GM23248 (cell line): ENCODE results near the gene PLPPR1. TPM values are rescaled to one million over a fixed set of nuclear protein-coding genes. Genes with fewer than 3 reads are reported as not detected.
A peak's percentile ranks its signal among the peaks of the same experiment; 100 is the strongest.

Experiments
- DNase-seq: peaks from one replicate; pipeline ENCODE4 v3.0.0-alpha.2; 2015
- H2AFZ ChIP-seq: fragments of 200-600 bp; sonication (generic); 2 replicates; pipeline ENCODE4 v1.6.1; 2016; ENCODE audit warnings: antibody characterized with exemption
- H3F3A ChIP-seq: fragments of 200-600 bp; sonication (generic); 2 replicates; pipeline ENCODE4 v1.6.1; 2016; ENCODE audit warnings: mild to moderate bottlenecking, antibody characterized with exemption, mixed run types; ENCODE audit not compliant: insufficient read depth
- H3K27ac ChIP-seq: fragments of 200-600 bp; sonication (generic); 2 replicates; pipeline ENCODE4 v1.5.1; 2016; ENCODE audit warnings: mild to moderate bottlenecking
- H3K27me3 ChIP-seq: fragments of 200-600 bp; sonication (generic); replicated peaks from 2 replicates; pipeline ENCODE4 v1.6.1; 2016; ENCODE audit warnings: mild to moderate bottlenecking; ENCODE audit not compliant: insufficient read depth
- H3K36me3 ChIP-seq: fragments of 200-600 bp; sonication (generic); 2 replicates; pipeline ENCODE4 v1.6.1; 2016; ENCODE audit warnings: low read depth, mild to moderate bottlenecking
- H3K4me1 ChIP-seq: fragments of 200-600 bp; sonication (generic); 2 replicates; pipeline ENCODE4 v1.6.1; 2016; ENCODE audit warnings: mild to moderate bottlenecking; ENCODE audit not compliant: insufficient read depth
- H3K4me2 ChIP-seq: fragments of 200-600 bp; sonication (generic); one replicate; pipeline ENCODE4 v1.6.1; 2016; ENCODE audit warnings: mild to moderate bottlenecking; ENCODE audit not compliant: unreplicated experiment
- H3K4me3 ChIP-seq: fragments of 200-600 bp; sonication (generic); 2 replicates; pipeline ENCODE4 v1.5.1; 2016; ENCODE audit warnings: mild to moderate bottlenecking
- H3K79me2 ChIP-seq: fragments of 200-600 bp; sonication (generic); 2 replicates; pipeline ENCODE4 v1.6.1; 2016; ENCODE audit warnings: mild to moderate bottlenecking; ENCODE audit not compliant: insufficient read depth
- H3K9ac ChIP-seq: fragments of 200-600 bp; sonication (generic); 2 replicates; pipeline ENCODE4 v1.6.1; 2016; ENCODE audit warnings: mild to moderate bottlenecking
- H3K9me2 ChIP-seq: fragments of 200-600 bp; sonication (generic); 2 replicates; pipeline ENCODE4 v1.6.1; 2016; ENCODE audit warnings: mixed run types, mild to moderate bottlenecking, moderate library complexity; ENCODE audit not compliant: insufficient read depth
- H3K9me3 ChIP-seq: fragments of 200-600 bp; sonication (generic); one replicate; pipeline ENCODE4 v1.6.1; 2017; ENCODE audit warnings: low read depth
- H4K20me1 ChIP-seq: fragments of 200-600 bp; sonication (generic); 2 replicates; pipeline ENCODE4 v1.6.0; 2016; ENCODE audit not compliant: insufficient read depth
- EZH2 ChIP-seq: fragments of 200-600 bp; sonication (generic); IDR thresholded peaks from 2 replicates; pipeline ENCODE4 v1.6.1; 2018; ENCODE audit warnings: antibody characterized with exemption, mild to moderate bottlenecking; ENCODE audit not compliant: insufficient read depth, poor library complexity, severe bottlenecking
- EZH2phosphoT487 ChIP-seq: fragments of 200-600 bp; sonication (generic); IDR thresholded peaks from 2 replicates; pipeline ENCODE4 v1.6.1; 2018; ENCODE audit warnings: antibody characterized with exemption, moderate library complexity, mild to moderate bottlenecking, low read depth; ENCODE audit not compliant: insufficient read depth
- WGBS, 2 experiments: methylation state at CpG; one replicate each; pipeline ENCODE4 v1.1.6; 2015 to 2017; ENCODE audit warnings: low lambda C conversion rate in 2 of 2, low coverage in 1 of 2; ENCODE audit errors: missing lambda C conversion rate in 2 of 2; 5-methylcytosine and 5-hydroxymethylcytosine counted together
- in situ Hi-C: fragments of 300-500 bp; cut with MboI; formaldehyde crosslinking; loops from 2 replicates; pipeline ENCODE4 v1.15.0; 2020
- polyA plus RNA-seq: library from polyadenylated mRNA; unstranded; fragments of >200 nt; fragmentation: Nextera tagmentation; extraction: Ambion mirVana; gene quantifications from 2 replicates; pipeline ENCODE4 v1.2.1, GENCODE V29; 2016
- total RNA-seq: library from RNA; depleted of rRNA; stranded (reverse); fragments of >200 nt; shearing (Covaris generic); gene quantifications from 2 replicates; pipeline ENCODE4 v1.2.3, GENCODE V29; 2014

Gene PLPPR1
- total and polyA plus RNA-seq, 2 experiments from 2014 or later, result not detected

DNA sequence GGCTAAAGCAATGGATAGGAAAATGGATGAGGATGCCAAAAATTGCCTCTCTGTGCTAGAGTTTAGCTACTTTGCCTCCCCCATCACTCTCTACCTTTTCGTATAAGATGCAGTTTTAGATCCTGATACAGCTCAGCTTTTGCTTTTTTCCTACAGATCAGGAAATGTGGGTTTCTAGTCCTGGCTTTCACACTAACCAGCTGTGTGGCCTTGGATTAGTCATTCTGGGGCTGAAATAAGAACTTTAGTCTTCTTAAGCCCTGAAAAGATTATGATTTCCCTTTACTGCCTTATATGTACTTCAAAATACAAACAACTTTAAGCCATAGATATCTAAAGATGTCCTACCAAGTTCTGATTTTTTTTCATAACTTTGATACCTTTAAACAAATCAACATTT is 239.9 kb downstream of the PLPPR1 start:
- Histone ChIP-seq H3K27me3 (no peaks in the 10 kb centered on the region; the same call in 1 of the 2 replicates), H3K4me1 (no peaks in the 10 kb centered on the region), H2AFZ (no peak overlapping the region), H3K36me3 (no peaks in the 10 kb centered on the region), H4K20me1 (no peaks in the 10 kb centered on the region), H3K27ac (no peak overlapping the region), H3K9ac (no peak overlapping the region), H3K9me3 (no peaks in the 10 kb centered on the region), H3K9me2 (no peaks in the 10 kb centered on the region), H3K79me2 (no peaks in the 10 kb centered on the region), H3K4me2 (no peak overlapping the region), H3F3A (no peaks in the 10 kb centered on the region), H3K4me3 (no peak overlapping the region)
- 0 to 14% methylated on average over 1 of the region's 1 CpG for WGBS, 2 experiments
- no peak for DNase-seq
- TF ChIP-seq EZH2phosphoT487 (no peak), EZH2 (no peak)
- in situ Hi-C loops, result no loop called here

DNA sequence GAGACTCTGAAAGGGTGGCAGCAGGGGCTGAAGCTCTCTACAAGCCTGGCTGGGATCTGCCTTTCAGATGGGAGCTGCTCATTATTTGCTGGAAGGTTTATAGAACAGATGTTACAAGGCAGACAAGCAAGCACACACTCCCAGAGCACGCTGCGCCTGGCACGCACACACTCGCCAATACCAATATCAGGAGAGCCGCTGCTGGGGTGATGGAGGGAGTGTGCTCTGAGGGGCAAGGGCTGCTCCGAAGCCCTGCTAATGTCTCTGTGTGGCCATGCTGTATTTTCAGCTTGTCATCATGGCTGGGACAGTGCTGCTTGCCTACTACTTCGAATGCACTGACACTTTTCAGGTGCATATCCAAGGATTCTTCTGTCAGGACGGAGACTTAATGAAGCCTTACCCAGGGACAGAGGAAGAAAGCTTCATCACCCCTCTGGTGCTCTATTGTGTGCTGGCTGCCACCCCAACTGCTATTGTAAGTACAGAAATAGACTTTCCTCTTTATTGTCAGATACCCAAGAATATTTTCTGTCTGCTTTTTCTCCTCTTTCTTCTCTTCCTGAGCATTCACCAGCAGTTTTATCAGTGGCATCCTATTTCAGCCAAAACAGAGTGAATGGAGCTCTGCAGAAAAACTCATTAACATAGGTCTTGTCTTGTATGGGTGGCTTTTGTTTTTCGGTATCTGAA is 241.2 kb downstream of the PLPPR1 start:
- no peaks in the 10 kb centered on the region for H3K9me3 ChIP-seq
- no peaks in the 10 kb centered on the region for H3K36me3 ChIP-seq
- H3K79me2 ChIP-seq, result no peaks in the 10 kb centered on the region
- H3K9ac ChIP-seq, result no peak overlapping the region
- no peak overlapping the region for H3K4me2 ChIP-seq
- H3F3A ChIP-seq, result no peaks in the 10 kb centered on the region
- H3K9me2 ChIP-seq, result no peaks in the 10 kb centered on the region
- in situ Hi-C loops, result no loop called here
- no peaks in the 10 kb centered on the region; the same call in 1 of the 2 replicates for H3K27me3 ChIP-seq
- H4K20me1 ChIP-seq, result no peaks in the 10 kb centered on the region
- WGBS, 2 experiments, result 9 to 12% methylated on average over 9 of the region's 9 CpGs
- H3K4me1 ChIP-seq, result no peaks in the 10 kb centered on the region
- H2AFZ ChIP-seq, result no peak overlapping the region
- DNase-seq, result no peak
- TF ChIP-seq EZH2phosphoT487 (no peak), EZH2 (no peak)
- no peak overlapping the region for H3K4me3 ChIP-seq
- no peak overlapping the region for H3K27ac ChIP-seq

- Histone ChIP-seq H3K9me3 (no peaks in the 10 kb centered on the region), H2AFZ (no peak overlapping the region), H3K36me3 (no peaks in the 10 kb centered on the region), H3K4me2 (no peak overlapping the region), H3K9me2 (no peaks in the 10 kb centered on the region), H4K20me1 (no peaks in the 10 kb centered on the region), H3K27ac (no peak overlapping the region), H3K27me3 (no peaks in the 10 kb centered on the region; the same call in 1 of the 2 replicates), H3K9ac (no peak overlapping the region), H3K79me2 (no peaks in the 10 kb centered on the region), H3F3A (no peaks in the 10 kb centered on the region), H3K4me3 (no peak overlapping the region), H3K4me1 (no peaks in the 10 kb centered on the region)
- WGBS, 2 experiments, result 58 to 68% methylated on average over 2 of the region's 2 CpGs
- no peak for TF ChIP-seq EZH2
- in situ Hi-C loops, result no loop called here
- DNase-seq, result peak; percentile 0
These were observed 241.8 kb downstream of the PLPPR1 start for GRCh38 chr9:101270302-101270701.

- WGBS, 2 experiments, result 41 to 55% methylated on average over 3 of the region's 3 CpGs
- in situ Hi-C loops, result no loop called here
These were observed 242.6 kb downstream of the PLPPR1 start for GRCh38 chr9:101271102-101271501.

More at GRCh38 chr9:101271102-101271501, 242.6 kb downstream of the PLPPR1 start:
- no peak overlapping the region for H2AFZ ChIP-seq
- DNase-seq, result no peak
- no peaks in the 10 kb centered on the region for H4K20me1 ChIP-seq
- H3F3A ChIP-seq, result no peaks in the 10 kb centered on the region
- no peak overlapping the region for H3K9ac ChIP-seq
- no peaks in the 10 kb centered on the region; the same call in 1 of the 2 replicates for H3K27me3 ChIP-seq
- H3K9me3 ChIP-seq, result no peaks in the 10 kb centered on the region
- H3K4me2 ChIP-seq, result no peak overlapping the region
- H3K79me2 ChIP-seq, result no peaks in the 10 kb centered on the region
- H3K36me3 ChIP-seq, result no peaks in the 10 kb centered on the region
- no peak overlapping the region for H3K27ac ChIP-seq
- no peaks in the 10 kb centered on the region for H3K4me1 ChIP-seq
- no peak overlapping the region for H3K4me3 ChIP-seq
- TF ChIP-seq EZH2 (no peak), EZH2phosphoT487 (no peak)
- H3K9me2 ChIP-seq, result no peaks in the 10 kb centered on the region
